Neural cell (in vitro differentiated cells): ENCODE results near the gene SUGCT. TPM values are rescaled to one million over a fixed set of nuclear protein-coding genes. Genes with fewer than 3 reads are reported as not detected.

Source experiments
- H2AFZ ChIP-seq: fragments of 200-600, 300-800 bp; sonication (generic), shearing (Covaris generic); 2 replicates; pipeline ENCODE4 v1.6.0; 2014; ENCODE audit warnings: low read depth, mild to moderate bottlenecking, antibody characterized with exemption, low read length, moderate library complexity
- H3F3A ChIP-seq: fragments of 200-600 bp; shearing (Covaris generic); 2 replicates; pipeline ENCODE4 v1.6.1; 2016; ENCODE audit warnings: mild to moderate bottlenecking, moderate library complexity, mixed read lengths, antibody characterized with exemption, low read length; ENCODE audit not compliant: insufficient read depth, poor library complexity, severe bottlenecking
- H3K27ac ChIP-seq: fragments of 200-600, 300-800 bp; sonication (generic), shearing (Covaris generic); 2 replicates; pipeline ENCODE4 v1.5.1; 2014; ENCODE audit warnings: mild to moderate bottlenecking, low read length, moderate library complexity
- H3K27me3 ChIP-seq: fragments of 300-800, 200-600 bp; sonication (generic), shearing (Covaris generic); 2 replicates; pipeline ENCODE4 v1.6.0; 2014; ENCODE audit warnings: mild to moderate bottlenecking, low read depth, low read length, moderate library complexity; ENCODE audit not compliant: insufficient read depth
- H3K36me3 ChIP-seq: fragments of 300-800, 200-600 bp; sonication (generic), shearing (Covaris generic); 2 replicates; pipeline ENCODE4 v1.5.1; 2014; ENCODE audit warnings: mild to moderate bottlenecking, antibody characterized with exemption, low read length, moderate library complexity; ENCODE audit not compliant: insufficient read depth
- H3K4me2 ChIP-seq: fragments of 300-800, 200-600 bp; sonication (generic), shearing (Covaris generic); 2 replicates; pipeline ENCODE4 v1.6.0; 2014; ENCODE audit warnings: mild to moderate bottlenecking, low read length
- H3K4me3 ChIP-seq: fragments of 300-800, 200-600 bp; sonication (generic), shearing (Covaris generic); 2 replicates; pipeline ENCODE4 v1.5.1; 2014; ENCODE audit warnings: mild to moderate bottlenecking, low read length, moderate library complexity
- H3K79me2 ChIP-seq: fragments of 200-600 bp; shearing (Covaris generic); replicated peaks from 2 replicates; pipeline ENCODE4 v1.6.0; 2014; ENCODE audit warnings: mild to moderate bottlenecking, low read length, moderate library complexity; ENCODE audit not compliant: insufficient read depth
- H3K9ac ChIP-seq: fragments of 300-800, 200-600 bp; sonication (generic), shearing (Covaris generic); 2 replicates; pipeline ENCODE4 v1.6.1; 2016; ENCODE audit warnings: mild to moderate bottlenecking, low read length, mixed read lengths
- H3K9me2 ChIP-seq: fragments of 200-600 bp; shearing (Covaris generic); 2 replicates; pipeline ENCODE4 v1.6.1; 2016; ENCODE audit warnings: mild to moderate bottlenecking, low read length, mixed read lengths; ENCODE audit not compliant: insufficient read depth
- H3K9me3 ChIP-seq: fragments of 200-600, 300-800 bp; sonication (generic), shearing (Covaris generic); 2 replicates; pipeline ENCODE4 v1.6.1; 2016; ENCODE audit warnings: mild to moderate bottlenecking, mixed run types, low read length, moderate library complexity, mixed read lengths
- H4K20me1 ChIP-seq: fragments of 200-600 bp; shearing (Covaris generic); 2 replicates; pipeline ENCODE4 v1.6.1; 2016; ENCODE audit warnings: mild to moderate bottlenecking, mixed run types; ENCODE audit not compliant: insufficient read depth
- EP300 ChIP-seq: fragments of 450-650 bp; conservative IDR thresholded peaks from 2 replicates; pipeline ENCODE4 v1.6.1; 2014; ENCODE audit warnings: antibody characterized with exemption, mild to moderate bottlenecking, moderate library complexity; ENCODE audit not compliant: poor library complexity, severe bottlenecking
- EZH2 ChIP-seq: fragments of 200-600, 300-800 bp; shearing (Covaris generic), sonication (generic); IDR thresholded peaks from 2 replicates; pipeline ENCODE4 v1.6.1; 2014; ENCODE audit warnings: antibody characterized with exemption, low read length, borderline replicate concordance, mild to moderate bottlenecking; ENCODE audit not compliant: insufficient read depth, poor library complexity, severe bottlenecking
- MXI1 ChIP-seq: fragments of 450-650 bp; conservative IDR thresholded peaks from 2 replicates; pipeline ENCODE4 v1.6.1; 2014; ENCODE audit warnings: antibody characterized with exemption, mild to moderate bottlenecking; ENCODE audit not compliant: poor library complexity, severe bottlenecking
- POLR2AphosphoS5 ChIP-seq: IDR thresholded peaks from 2 replicates; pipeline ENCODE4 v1.6.1; 2012
- RAD21 ChIP-seq: fragments of 450-650 bp; conservative IDR thresholded peaks from 2 replicates; pipeline ENCODE4 v1.6.1; 2014; ENCODE audit warnings: antibody characterized with exemption, mild to moderate bottlenecking, moderate library complexity
- SMC3 ChIP-seq: fragments of 450-650 bp; conservative IDR thresholded peaks from 2 replicates; pipeline ENCODE4 v1.6.1; 2014; ENCODE audit warnings: antibody characterized with exemption, mild to moderate bottlenecking, moderate library complexity; ENCODE audit not compliant: poor library complexity
- TAF1 ChIP-seq: IDR thresholded peaks from 2 replicates; pipeline ENCODE4 v1.6.1; 2012; ENCODE audit warnings: low read depth
- polyA plus RNA-seq: library from polyadenylated mRNA; depleted of rRNA; stranded (reverse); fragments of >200 nt; gene quantifications from 2 replicates; pipeline ENCODE4 v1.2.3, GENCODE V29; 2014
- TF ChIP-seq, protein P1 (sequence below): fragments of 450-650 bp; IDR thresholded peaks from 2 replicates; pipeline ENCODE4 v1.5.1; 2014; ENCODE audit warnings: antibody characterized with exemption, mild to moderate bottlenecking, moderate library complexity; ENCODE audit not compliant: poor library complexity, severe bottlenecking
- TF ChIP-seq, protein P2 (sequence below): IDR thresholded peaks from 2 replicates; pipeline ENCODE4 v1.6.1; 2012; ENCODE audit warnings: borderline replicate concordance

Gene SUGCT
- polyA plus RNA-seq, 1 donor from 2014 or later, result not detected

DNA sequence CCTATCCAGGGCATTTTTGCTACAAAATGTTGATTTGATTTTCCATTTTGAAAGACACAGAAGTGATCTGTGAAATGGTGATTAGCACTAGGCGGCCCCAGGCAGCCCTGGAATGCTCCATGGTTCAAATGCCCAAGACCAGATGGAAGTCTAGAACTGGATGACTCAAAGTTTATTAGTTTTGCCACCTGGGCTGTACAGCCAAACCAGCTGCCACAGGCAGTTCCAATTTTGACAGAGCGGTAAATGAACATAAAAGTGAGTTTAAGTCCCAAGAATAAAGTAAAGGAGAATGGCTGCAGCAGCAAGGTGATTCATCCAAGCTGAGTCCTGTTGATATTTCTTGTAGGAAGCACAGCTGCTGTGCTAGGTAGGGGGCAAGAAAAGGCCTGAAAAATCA, 180.5 kb downstream of the SUGCT start:
- H3K9ac ChIP-seq, result no peak overlapping the region
- TF ChIP-seq SMC3 (no peak), TAF1 (no peak), MXI1 (no peak), EZH2 (no peak), EP300 (no peak), RAD21 (no peak), POLR2AphosphoS5 (no peak)
- TF ChIP-seq, protein P1, sequence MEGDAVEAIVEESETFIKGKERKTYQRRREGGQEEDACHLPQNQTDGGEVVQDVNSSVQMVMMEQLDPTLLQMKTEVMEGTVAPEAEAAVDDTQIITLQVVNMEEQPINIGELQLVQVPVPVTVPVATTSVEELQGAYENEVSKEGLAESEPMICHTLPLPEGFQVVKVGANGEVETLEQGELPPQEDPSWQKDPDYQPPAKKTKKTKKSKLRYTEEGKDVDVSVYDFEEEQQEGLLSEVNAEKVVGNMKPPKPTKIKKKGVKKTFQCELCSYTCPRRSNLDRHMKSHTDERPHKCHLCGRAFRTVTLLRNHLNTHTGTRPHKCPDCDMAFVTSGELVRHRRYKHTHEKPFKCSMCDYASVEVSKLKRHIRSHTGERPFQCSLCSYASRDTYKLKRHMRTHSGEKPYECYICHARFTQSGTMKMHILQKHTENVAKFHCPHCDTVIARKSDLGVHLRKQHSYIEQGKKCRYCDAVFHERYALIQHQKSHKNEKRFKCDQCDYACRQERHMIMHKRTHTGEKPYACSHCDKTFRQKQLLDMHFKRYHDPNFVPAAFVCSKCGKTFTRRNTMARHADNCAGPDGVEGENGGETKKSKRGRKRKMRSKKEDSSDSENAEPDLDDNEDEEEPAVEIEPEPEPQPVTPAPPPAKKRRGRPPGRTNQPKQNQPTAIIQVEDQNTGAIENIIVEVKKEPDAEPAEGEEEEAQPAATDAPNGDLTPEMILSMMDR, result no peak
- TF ChIP-seq, protein P2, sequence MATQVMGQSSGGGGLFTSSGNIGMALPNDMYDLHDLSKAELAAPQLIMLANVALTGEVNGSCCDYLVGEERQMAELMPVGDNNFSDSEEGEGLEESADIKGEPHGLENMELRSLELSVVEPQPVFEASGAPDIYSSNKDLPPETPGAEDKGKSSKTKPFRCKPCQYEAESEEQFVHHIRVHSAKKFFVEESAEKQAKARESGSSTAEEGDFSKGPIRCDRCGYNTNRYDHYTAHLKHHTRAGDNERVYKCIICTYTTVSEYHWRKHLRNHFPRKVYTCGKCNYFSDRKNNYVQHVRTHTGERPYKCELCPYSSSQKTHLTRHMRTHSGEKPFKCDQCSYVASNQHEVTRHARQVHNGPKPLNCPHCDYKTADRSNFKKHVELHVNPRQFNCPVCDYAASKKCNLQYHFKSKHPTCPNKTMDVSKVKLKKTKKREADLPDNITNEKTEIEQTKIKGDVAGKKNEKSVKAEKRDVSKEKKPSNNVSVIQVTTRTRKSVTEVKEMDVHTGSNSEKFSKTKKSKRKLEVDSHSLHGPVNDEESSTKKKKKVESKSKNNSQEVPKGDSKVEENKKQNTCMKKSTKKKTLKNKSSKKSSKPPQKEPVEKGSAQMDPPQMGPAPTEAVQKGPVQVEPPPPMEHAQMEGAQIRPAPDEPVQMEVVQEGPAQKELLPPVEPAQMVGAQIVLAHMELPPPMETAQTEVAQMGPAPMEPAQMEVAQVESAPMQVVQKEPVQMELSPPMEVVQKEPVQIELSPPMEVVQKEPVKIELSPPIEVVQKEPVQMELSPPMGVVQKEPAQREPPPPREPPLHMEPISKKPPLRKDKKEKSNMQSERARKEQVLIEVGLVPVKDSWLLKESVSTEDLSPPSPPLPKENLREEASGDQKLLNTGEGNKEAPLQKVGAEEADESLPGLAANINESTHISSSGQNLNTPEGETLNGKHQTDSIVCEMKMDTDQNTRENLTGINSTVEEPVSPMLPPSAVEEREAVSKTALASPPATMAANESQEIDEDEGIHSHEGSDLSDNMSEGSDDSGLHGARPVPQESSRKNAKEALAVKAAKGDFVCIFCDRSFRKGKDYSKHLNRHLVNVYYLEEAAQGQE, result no peak
- H2AFZ ChIP-seq, result no peak overlapping the region
- H3K79me2 ChIP-seq, result no peaks in the 10 kb centered on the region
- H3K9me2 ChIP-seq, result no peaks in the 10 kb centered on the region
- no peaks in the 10 kb centered on the region for H3K27me3 ChIP-seq
- no peaks in the 10 kb centered on the region for H3K36me3 ChIP-seq
- no peaks in the 10 kb centered on the region for H4K20me1 ChIP-seq
- H3K4me2 ChIP-seq, result no peak overlapping the region
- H3F3A ChIP-seq, result no peaks in the 10 kb centered on the region
- no peak overlapping the region for H3K4me3 ChIP-seq
- no peaks in the 10 kb centered on the region for H3K9me3 ChIP-seq
- no peak overlapping the region for H3K27ac ChIP-seq

GRCh38 chr7:40316176-40316575, 181.4 kb downstream of the SUGCT start:
- Histone ChIP-seq H3K36me3 (no peaks in the 10 kb centered on the region), H3K27ac (no peak overlapping the region), H3K79me2 (no peaks in the 10 kb centered on the region), H3K9me3 (no peaks in the 10 kb centered on the region), H3K4me2 (no peak overlapping the region), H3K9me2 (no peaks in the 10 kb centered on the region), H3K4me3 (no peak overlapping the region), H2AFZ (no peak overlapping the region), H3F3A (no peaks in the 10 kb centered on the region), H4K20me1 (no peaks in the 10 kb centered on the region), H3K9ac (no peak overlapping the region), H3K27me3 (no peaks in the 10 kb centered on the region)
- TF ChIP-seq MXI1 (no peak), TAF1 (no peak), POLR2AphosphoS5 (no peak), SMC3 (no peak), RAD21 (no peak)
- TF ChIP-seq, protein P2, result no peak
